ENCODE data around the gene CCDC146. TPM values are rescaled to one million over a fixed set of nuclear protein-coding genes. Genes with fewer than 3 reads are reported as not detected.
"Not testable (repeated sequence)": the region's sequence is repeated elsewhere in the genome, so short reads cannot be mapped to it uniquely, and the experiment has no call there.

Gene CCDC146
- total RNA-seq, 1 experiment from 2014 or later = 14.6 TPM

DNA sequence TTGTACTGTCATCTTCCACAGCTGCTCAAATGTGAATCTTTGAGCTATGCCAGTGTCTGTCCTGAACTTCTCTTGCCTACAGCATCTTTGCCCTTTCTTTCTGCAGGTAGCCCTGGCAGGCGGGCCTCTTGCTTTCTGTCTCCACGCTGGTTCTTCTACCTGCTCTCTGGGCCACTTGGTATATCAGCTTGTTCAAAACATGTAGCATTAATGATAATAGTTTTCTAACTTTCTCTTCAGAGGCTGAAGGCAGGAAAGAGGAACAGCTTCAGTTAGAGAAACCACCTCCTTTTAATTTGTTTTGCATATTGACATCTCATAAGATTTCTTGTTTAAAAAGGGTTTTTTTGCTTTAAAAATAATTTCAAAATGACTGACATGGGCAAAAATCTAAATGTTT lies 78.1 kb downstream of the CCDC146 start:
- H3K4me2 ChIP-seq (ENCODE audit: low read depth, low read length, poor library complexity, severe bottlenecking) = peak overlapping the region; percentile 88

DNA sequence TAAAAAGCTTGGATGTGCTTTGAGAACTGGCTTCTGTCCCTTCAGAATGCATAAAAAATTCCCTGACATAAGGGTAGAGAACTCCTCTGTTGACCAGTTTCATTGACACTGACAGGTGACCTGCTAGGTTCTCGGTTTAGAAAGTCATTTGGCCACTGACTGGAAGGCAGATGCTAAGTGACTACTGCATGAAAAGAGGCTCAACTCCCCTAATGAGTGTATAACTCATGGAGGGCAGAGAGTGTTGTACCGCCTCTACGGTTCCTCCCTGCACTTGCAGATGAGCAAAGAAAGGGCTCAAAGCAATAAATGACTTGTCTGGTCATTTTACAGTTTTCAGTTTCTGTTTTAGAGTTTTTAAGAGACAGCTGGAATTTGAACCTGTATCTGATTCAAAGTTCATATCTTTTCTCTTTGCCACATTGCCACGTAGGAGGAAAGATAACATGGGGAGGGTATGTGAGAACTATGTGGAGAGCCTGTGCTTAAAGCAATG lies 80.1 kb downstream of the CCDC146 start:
- no peaks in the 10 kb centered on the region for H4K20me1 ChIP-seq (ENCODE audit: insufficient read depth, low read depth, low read length)
- no peak overlapping the region for H3K4me2 ChIP-seq (ENCODE audit: low read depth, low read length, poor library complexity, severe bottlenecking)
- H3K9me3 ChIP-seq (ENCODE audit: low read length) = no peaks in the 10 kb centered on the region
- peak overlapping the region; percentile 52; the same call in 1 of the 2 replicates for H2AFZ ChIP-seq (ENCODE audit: low read length)
- H3K4me1 ChIP-seq (ENCODE audit: low read length) = peaks cover 52% of the 10 kb centered on the region
- H3K9ac ChIP-seq (ENCODE audit: low read length) = no peak overlapping the region
- no peak overlapping the region for H3K27ac ChIP-seq (ENCODE audit: low read length)
- no peak overlapping the region for H3K4me3 ChIP-seq (ENCODE audit: low read length)
- DNase-seq = no peak
- H3K36me3 ChIP-seq (ENCODE audit: insufficient read depth, low read length) = no peaks in the 10 kb centered on the region
- H3K79me2 ChIP-seq (ENCODE audit: low read length) = peaks cover 12% of the 10 kb centered on the region
- H3K27me3 ChIP-seq (ENCODE audit: low read length) = no peaks in the 10 kb centered on the region
- no peaks in the 10 kb centered on the region for H3K9me2 ChIP-seq (replicated peaks; ENCODE audit: insufficient read depth, low read length)

More for the DNA sequence above, 78.1 kb downstream of the CCDC146 start:
- H3K27me3 ChIP-seq (ENCODE audit: low read length) = no peaks in the 10 kb centered on the region
- peak overlapping the region; percentile 85 for H3K27ac ChIP-seq (ENCODE audit: low read length)
- H2AFZ ChIP-seq (ENCODE audit: low read length) = peak overlapping the region; percentile 26; the same call in 1 of the 2 replicates
- peaks cover 70% of the 10 kb centered on the region for H3K4me1 ChIP-seq (ENCODE audit: low read length)
- peaks cover 23% of the 10 kb centered on the region for H3K79me2 ChIP-seq (ENCODE audit: low read length)
- no peaks in the 10 kb centered on the region for H3K9me3 ChIP-seq (ENCODE audit: low read length)
- peak; percentile 86 for DNase-seq
- H4K20me1 ChIP-seq (ENCODE audit: insufficient read depth, low read depth, low read length) = no peaks in the 10 kb centered on the region
- H3K9me2 ChIP-seq (replicated peaks; ENCODE audit: insufficient read depth, low read length) = no peaks in the 10 kb centered on the region
- H3K4me3 ChIP-seq (ENCODE audit: low read length) = peak overlapping the region; percentile 71
- peak overlapping the region; percentile 76 for H3K9ac ChIP-seq (ENCODE audit: low read length)
- no peaks in the 10 kb centered on the region for H3K36me3 ChIP-seq (ENCODE audit: insufficient read depth, low read length)

DNA sequence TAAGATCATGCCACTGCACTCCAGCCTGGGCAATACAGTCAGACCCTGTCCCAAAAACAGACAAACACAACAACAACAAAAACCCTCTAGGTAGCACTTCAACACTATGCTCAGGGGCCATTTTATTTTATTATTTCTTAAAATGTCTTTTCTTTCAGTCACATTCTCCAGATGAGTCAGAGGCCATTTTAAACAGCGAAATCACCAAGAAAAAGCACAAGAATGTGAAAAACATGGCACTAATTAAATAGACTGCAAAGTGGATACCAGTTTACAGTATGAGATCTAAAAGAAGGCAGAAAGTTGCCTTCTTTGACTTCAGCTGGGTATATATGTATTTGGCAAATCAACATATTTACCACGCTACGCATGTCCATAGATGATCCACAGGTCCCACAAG lies 83.3 kb downstream of the CCDC146 start:
- no peaks in the 10 kb centered on the region for H3K79me2 ChIP-seq (ENCODE audit: low read length)
- H4K20me1 ChIP-seq (ENCODE audit: insufficient read depth, low read depth, low read length) = no peaks in the 10 kb centered on the region
- no peak overlapping the region for H3K27ac ChIP-seq (ENCODE audit: low read length)
- H3K9me3 ChIP-seq (ENCODE audit: low read length) = peaks cover 11% of the 10 kb centered on the region
- no peak overlapping the region for H3K4me2 ChIP-seq (ENCODE audit: low read depth, low read length, poor library complexity, severe bottlenecking)
- no peaks in the 10 kb centered on the region; the same call in 1 of the 2 replicates for H3K36me3 ChIP-seq (ENCODE audit: insufficient read depth, low read length)
- H3K27me3 ChIP-seq (ENCODE audit: low read length) = no peaks in the 10 kb centered on the region
- H3K9me2 ChIP-seq (replicated peaks; ENCODE audit: insufficient read depth, low read length) = no peaks in the 10 kb centered on the region
- H2AFZ ChIP-seq (ENCODE audit: low read length) = no peak overlapping the region
- no peak overlapping the region for H3K9ac ChIP-seq (ENCODE audit: low read length)
- H3K4me1 ChIP-seq (ENCODE audit: low read length) = peaks cover 22% of the 10 kb centered on the region
- no peak for DNase-seq
- H3K4me3 ChIP-seq (ENCODE audit: low read length) = no peak overlapping the region

DNA sequence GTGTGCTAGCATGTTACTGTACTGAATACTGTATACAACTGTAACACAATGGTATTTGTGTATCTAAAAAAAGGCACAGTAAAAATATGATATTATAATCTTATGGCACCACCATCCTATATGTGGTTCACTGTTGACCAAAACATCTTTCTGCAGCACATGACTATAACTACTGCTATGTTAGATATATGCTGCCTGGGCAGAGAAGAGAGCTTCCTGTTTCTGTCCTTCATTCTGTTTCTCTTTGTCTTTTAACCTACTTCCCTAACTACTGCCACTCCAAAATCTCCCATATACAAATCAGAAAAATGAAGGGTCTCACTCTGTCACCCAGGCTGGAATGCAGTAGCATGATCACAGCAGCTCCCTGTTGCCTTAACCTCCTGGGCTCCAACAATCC lies 86.0 kb downstream of the CCDC146 start:
- H3K4me2 ChIP-seq (ENCODE audit: low read depth, low read length, poor library complexity, severe bottlenecking) = no peak overlapping the region
- peak; percentile 43 for DNase-seq
- no peaks in the 10 kb centered on the region for H3K79me2 ChIP-seq (ENCODE audit: low read length)
- H3K27ac ChIP-seq (ENCODE audit: low read length) = no peak overlapping the region
- no peak overlapping the region for H3K9ac ChIP-seq (ENCODE audit: low read length)
- H2AFZ ChIP-seq (ENCODE audit: low read length) = no peak overlapping the region
- no peaks in the 10 kb centered on the region for H3K9me2 ChIP-seq (replicated peaks; ENCODE audit: insufficient read depth, low read length)
- H3K27me3 ChIP-seq (ENCODE audit: low read length) = no peaks in the 10 kb centered on the region
- peaks cover 11% of the 10 kb centered on the region for H3K9me3 ChIP-seq (ENCODE audit: low read length)
- peaks cover 6% of the 10 kb centered on the region for H3K4me1 ChIP-seq (ENCODE audit: low read length)
- no peaks in the 10 kb centered on the region; the same call in 1 of the 2 replicates for H3K36me3 ChIP-seq (ENCODE audit: insufficient read depth, low read length)
- no peaks in the 10 kb centered on the region for H4K20me1 ChIP-seq (ENCODE audit: insufficient read depth, low read depth, low read length)
- H3K4me3 ChIP-seq (ENCODE audit: low read length) = no peak overlapping the region

DNA sequence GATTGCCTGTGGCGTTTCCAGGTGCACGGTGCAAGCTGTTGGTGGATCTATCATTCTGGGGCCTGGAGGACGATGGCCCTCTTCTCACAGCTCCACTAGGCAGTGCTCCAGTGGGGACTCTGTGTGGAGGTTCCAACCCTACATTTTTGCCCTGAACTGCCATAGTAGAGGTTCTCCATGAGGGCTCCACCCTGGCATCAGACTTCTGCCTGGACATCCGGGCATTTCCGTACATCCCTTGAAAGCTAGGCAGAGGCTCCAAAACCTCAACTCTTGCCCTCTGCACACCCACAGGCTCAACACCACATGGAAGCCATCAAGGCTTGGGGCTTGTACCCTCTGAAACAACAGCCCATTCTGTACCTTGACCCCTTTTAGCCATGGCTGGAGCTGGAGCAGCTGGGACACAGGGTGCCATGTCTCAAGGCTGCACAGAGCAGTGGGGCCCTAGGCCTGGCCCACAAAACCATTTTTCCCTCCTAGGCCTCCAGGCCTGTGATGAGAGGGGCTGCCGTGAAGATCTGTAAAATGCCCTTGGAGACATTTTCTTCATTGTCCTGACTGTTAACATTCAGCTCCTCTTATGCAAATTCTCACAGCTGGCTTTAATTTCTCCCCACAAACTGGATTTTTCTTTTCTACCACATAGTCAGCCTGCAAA lies 87.2 kb downstream of the CCDC146 start:
- H3K27me3 ChIP-seq (ENCODE audit: low read length) = no peaks in the 10 kb centered on the region
- no peak overlapping the region for H3K27ac ChIP-seq (ENCODE audit: low read length)
- H4K20me1 ChIP-seq (ENCODE audit: insufficient read depth, low read depth, low read length) = no peaks in the 10 kb centered on the region
- no peaks in the 10 kb centered on the region for H3K79me2 ChIP-seq (ENCODE audit: low read length)
- H2AFZ ChIP-seq (ENCODE audit: low read length) = no peak overlapping the region
- no peak overlapping the region for H3K9ac ChIP-seq (ENCODE audit: low read length)
- peaks cover 6% of the 10 kb centered on the region for H3K4me1 ChIP-seq (ENCODE audit: low read length)
- no peaks in the 10 kb centered on the region for H3K9me2 ChIP-seq (replicated peaks; ENCODE audit: insufficient read depth, low read length)
- no peak overlapping the region for H3K4me3 ChIP-seq (ENCODE audit: low read length)
- H3K36me3 ChIP-seq (ENCODE audit: insufficient read depth, low read length) = no peaks in the 10 kb centered on the region; the same call in 1 of the 2 replicates
- DNase-seq = no peak
- no peak overlapping the region for H3K4me2 ChIP-seq (ENCODE audit: low read depth, low read length, poor library complexity, severe bottlenecking)
- H3K9me3 ChIP-seq (ENCODE audit: low read length) = peaks cover 11% of the 10 kb centered on the region

DNA sequence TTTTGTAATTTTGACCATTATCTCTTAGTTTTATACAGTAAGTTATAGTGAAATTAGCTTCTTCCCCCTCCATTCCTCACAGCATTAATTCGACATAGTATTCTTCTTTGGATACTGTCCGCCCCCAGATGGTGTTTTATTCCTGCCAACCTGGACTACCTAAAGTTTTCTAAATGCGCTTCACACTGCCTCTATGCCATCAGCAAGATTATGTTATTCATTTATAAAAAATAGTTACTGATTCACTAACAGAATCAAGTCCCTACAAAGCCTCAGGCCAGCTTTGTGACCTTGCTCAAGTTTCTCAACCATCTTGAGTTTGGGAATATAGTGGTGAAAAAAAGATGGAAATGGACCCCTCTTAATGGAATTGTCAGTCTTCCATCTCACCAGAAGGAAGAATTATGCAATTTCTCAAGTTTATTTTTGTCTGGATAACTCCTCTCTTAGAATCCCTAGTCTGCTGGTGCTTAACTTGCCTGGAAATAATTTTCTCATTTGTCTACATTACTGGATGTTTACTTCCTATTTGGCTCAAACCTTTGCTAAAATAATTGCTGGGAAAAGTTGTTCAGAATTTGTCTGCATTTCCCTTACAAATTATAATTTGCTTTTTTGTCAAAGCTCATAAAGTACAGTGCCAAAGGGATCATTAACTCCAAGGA lies 93.9 kb downstream of the CCDC146 start:
- H3K36me3 ChIP-seq (ENCODE audit: insufficient read depth, low read length) = no peaks in the 10 kb centered on the region
- H3K4me2 ChIP-seq (ENCODE audit: low read depth, low read length, poor library complexity, severe bottlenecking) = no peak overlapping the region

DNA sequence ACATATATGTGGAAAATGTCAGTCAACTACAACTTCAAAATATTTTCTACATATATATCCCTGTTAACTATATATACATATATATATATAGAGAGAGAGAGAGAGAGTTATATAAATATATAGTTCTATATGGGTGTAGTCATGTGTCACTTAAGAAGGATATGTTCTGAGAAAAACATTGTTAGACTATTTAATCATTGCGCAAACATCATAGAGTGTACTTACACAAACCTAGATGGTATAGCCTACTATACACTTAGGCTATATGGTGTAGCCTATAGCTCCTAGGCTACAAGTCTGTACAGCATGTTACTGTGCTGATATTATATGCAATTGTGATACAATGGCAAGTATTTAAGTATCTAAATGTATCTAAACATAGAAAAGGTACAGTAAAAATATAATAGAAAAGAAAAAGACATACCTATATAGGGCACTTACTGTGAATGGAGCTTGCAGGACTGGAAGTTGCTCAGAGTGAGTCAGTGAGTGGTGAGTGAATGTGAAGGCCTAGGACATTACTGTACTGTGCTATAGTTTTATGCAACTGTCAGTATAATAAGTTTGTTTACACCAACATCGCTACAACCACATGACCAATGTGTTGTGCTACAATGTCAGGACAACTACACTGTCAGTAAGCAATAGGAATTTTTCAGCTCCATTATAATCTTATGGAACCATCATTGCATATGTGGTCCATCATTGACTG lies 95.2 kb downstream of the CCDC146 start:
- Histone ChIP-seq H2AFZ (ENCODE audit: low read length) (no peak overlapping the region), H3K9me3 (ENCODE audit: low read length) (no peaks in the 10 kb centered on the region), H3K4me1 (ENCODE audit: low read length) (no peaks in the 10 kb centered on the region), H3K4me2 (ENCODE audit: low read depth, low read length, poor library complexity, severe bottlenecking) (no peak overlapping the region), H3K36me3 (ENCODE audit: insufficient read depth, low read length) (no peaks in the 10 kb centered on the region), H3K4me3 (ENCODE audit: low read length) (no peak overlapping the region), H4K20me1 (ENCODE audit: insufficient read depth, low read depth, low read length) (no peaks in the 10 kb centered on the region), H3K79me2 (ENCODE audit: low read length) (no peaks in the 10 kb centered on the region), H3K9ac (ENCODE audit: low read length) (no peak overlapping the region), H3K27me3 (ENCODE audit: low read length) (no peaks in the 10 kb centered on the region), H3K9me2 (replicated peaks; ENCODE audit: insufficient read depth, low read length) (no peaks in the 10 kb centered on the region), H3K27ac (ENCODE audit: low read length) (no peak overlapping the region)
- no peak for DNase-seq

More for the DNA sequence above, 93.9 kb downstream of the CCDC146 start:
- H3K9ac ChIP-seq (ENCODE audit: low read length) = no peak overlapping the region
- no peak overlapping the region for H3K27ac ChIP-seq (ENCODE audit: low read length)
- H3K9me3 ChIP-seq (ENCODE audit: low read length) = no peaks in the 10 kb centered on the region
- no peak overlapping the region for H3K4me3 ChIP-seq (ENCODE audit: low read length)
- no peak for DNase-seq
- H3K27me3 ChIP-seq (ENCODE audit: low read length) = no peaks in the 10 kb centered on the region
- H4K20me1 ChIP-seq (ENCODE audit: insufficient read depth, low read depth, low read length) = no peaks in the 10 kb centered on the region
- H3K4me1 ChIP-seq (ENCODE audit: low read length) = no peaks in the 10 kb centered on the region
- H2AFZ ChIP-seq (ENCODE audit: low read length) = no peak overlapping the region
- H3K79me2 ChIP-seq (ENCODE audit: low read length) = no peaks in the 10 kb centered on the region
- H3K9me2 ChIP-seq (replicated peaks; ENCODE audit: insufficient read depth, low read length) = no peaks in the 10 kb centered on the region

DNA sequence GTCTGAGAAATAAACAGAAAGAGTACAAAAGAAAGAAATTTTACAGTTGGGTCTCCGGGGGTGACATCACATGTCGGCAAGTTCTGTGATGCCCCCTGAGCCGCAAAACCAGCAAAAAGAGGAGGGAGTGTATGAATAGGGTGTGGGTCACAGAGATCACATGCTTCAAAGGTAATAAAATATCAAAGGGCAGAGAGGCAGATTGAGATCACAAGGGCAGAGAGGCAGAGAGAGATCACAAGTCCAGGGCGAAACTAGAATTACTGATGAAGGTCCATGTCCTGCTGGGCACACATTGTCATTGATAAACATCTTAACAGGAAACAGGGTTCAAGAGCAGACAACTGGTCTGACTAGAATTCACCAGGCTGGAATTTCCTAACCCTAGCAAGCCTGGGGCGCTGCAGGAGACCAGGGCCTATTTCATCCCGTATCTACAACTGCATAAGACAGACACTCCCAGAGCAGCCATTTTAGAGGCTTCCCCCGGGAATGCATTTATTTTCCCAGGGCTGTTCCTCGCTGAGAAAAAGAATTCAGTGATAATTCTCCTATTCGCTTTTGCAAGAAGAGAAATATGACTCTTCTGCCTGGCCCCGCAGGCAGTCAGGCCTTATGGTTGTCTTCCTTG lies 97.4 kb downstream of the CCDC146 start:
- H3K27ac ChIP-seq (ENCODE audit: low read length); H3K36me3 ChIP-seq (ENCODE audit: insufficient read depth, low read length); H3K4me2 ChIP-seq (ENCODE audit: low read depth, low read length, poor library complexity, severe bottlenecking); H4K20me1 ChIP-seq (ENCODE audit: insufficient read depth, low read depth, low read length); H2AFZ ChIP-seq (ENCODE audit: low read length); H3K4me1 ChIP-seq (ENCODE audit: low read length); DNase-seq; H3K9ac ChIP-seq (ENCODE audit: low read length); H3K79me2 ChIP-seq (ENCODE audit: low read length); H3K4me3 ChIP-seq (ENCODE audit: low read length); H3K27me3 ChIP-seq (ENCODE audit: low read length); H3K9me2 ChIP-seq (replicated peaks; ENCODE audit: insufficient read depth, low read length); H3K9me3 ChIP-seq (ENCODE audit: low read length): not testable (repeated sequence)

Measured in Karpas-422 (cell line).